Measurements from ENCODE around the gene HMCN2.

DNA sequence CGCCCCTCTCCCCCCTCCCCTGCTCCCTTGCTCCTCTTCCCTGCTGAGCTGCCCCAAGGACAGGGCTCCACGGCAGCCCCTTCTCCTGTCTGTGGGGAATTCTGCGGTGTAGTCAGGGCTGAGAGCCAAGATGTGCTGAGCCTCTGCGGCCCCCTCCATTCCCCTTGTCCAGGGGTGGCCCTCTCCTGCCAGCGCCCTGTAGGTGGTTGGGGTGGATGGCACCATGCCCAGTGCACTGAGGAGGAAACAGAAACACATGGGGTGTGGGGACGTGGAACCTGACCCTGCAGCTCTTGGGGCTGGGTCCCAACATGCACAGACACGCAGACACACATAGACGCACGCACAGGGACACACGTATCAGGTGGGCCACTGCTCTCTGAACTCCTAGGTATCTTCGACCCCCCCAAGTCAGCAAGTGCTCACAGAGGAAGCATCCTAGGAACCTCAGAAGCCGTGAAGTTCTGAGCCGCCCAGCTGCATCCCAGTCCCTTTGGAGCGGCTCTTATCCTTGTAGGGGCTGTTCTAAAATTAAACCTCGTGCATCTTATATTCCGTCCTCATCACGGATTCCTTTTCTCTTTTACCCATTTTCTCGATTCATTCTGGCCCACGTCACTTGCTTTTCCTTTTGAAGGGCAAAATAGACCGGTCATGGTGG, 64.8 kb downstream of the HMCN2 start:
- TF ChIP-seq, protein P1, sequence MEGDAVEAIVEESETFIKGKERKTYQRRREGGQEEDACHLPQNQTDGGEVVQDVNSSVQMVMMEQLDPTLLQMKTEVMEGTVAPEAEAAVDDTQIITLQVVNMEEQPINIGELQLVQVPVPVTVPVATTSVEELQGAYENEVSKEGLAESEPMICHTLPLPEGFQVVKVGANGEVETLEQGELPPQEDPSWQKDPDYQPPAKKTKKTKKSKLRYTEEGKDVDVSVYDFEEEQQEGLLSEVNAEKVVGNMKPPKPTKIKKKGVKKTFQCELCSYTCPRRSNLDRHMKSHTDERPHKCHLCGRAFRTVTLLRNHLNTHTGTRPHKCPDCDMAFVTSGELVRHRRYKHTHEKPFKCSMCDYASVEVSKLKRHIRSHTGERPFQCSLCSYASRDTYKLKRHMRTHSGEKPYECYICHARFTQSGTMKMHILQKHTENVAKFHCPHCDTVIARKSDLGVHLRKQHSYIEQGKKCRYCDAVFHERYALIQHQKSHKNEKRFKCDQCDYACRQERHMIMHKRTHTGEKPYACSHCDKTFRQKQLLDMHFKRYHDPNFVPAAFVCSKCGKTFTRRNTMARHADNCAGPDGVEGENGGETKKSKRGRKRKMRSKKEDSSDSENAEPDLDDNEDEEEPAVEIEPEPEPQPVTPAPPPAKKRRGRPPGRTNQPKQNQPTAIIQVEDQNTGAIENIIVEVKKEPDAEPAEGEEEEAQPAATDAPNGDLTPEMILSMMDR (IDR thresholded peaks at IDR 0.05): no peak
- TF ChIP-seq POLR2A (IDR thresholded peaks at IDR 0.05): no peak

All from uterus (tissue), 2 donors.